ENCODE measurements around the gene ZNF805.
"Not testable (repeated sequence)": the region's sequence is repeated elsewhere in the genome, so short reads cannot be mapped to it uniquely, and the experiment has no call there.

The ZNF805 gene

GRCh38 chr19:57263244-57263741 is 22.9 kb downstream of the ZNF805 start:
- Histone ChIP-seq H2AFZ (ENCODE audit: low read length, unreplicated experiment) (no peak overlapping the region), H3K36me3 (ENCODE audit: insufficient read depth, low read length) (no peaks in the 10 kb centered on the region; the same call in 1 of the 2 replicates), H3K4me1 (ENCODE audit: control insufficient read depth, insufficient read depth, low read length, unreplicated experiment) (no peaks in the 10 kb centered on the region), H3K27me3 (ENCODE audit: insufficient read depth, low read length) (no peaks in the 10 kb centered on the region), H3K4me3 (ENCODE audit: low read depth, low read length) (no peak overlapping the region), H3K27ac (ENCODE audit: low read depth, low read length) (no peak overlapping the region), H3K79me2 (ENCODE audit: control insufficient read depth, insufficient read depth, low read length, unreplicated experiment) (no peaks in the 10 kb centered on the region)

GRCh38 chr19:57267291-57267690 is 26.9 kb downstream of the ZNF805 start:
- Histone ChIP-seq H3K4me1 (ENCODE audit: control insufficient read depth, insufficient read depth, low read length, unreplicated experiment) (peaks cover 6% of the 10 kb centered on the region), H2AFZ (ENCODE audit: low read length, unreplicated experiment) (no peak overlapping the region), H3K27ac (ENCODE audit: low read depth, low read length) (no peak overlapping the region), H3K79me2 (ENCODE audit: control insufficient read depth, insufficient read depth, low read length, unreplicated experiment) (no peaks in the 10 kb centered on the region), H3K27me3 (ENCODE audit: insufficient read depth, low read length) (no peaks in the 10 kb centered on the region), H3K36me3 (ENCODE audit: insufficient read depth, low read length) (no peaks in the 10 kb centered on the region), H3K4me3 (ENCODE audit: low read depth, low read length) (no peak overlapping the region)

GRCh38 chr19:57269515-57270250 is 29.3 kb downstream of the ZNF805 start:
- H3K27me3 ChIP-seq (ENCODE audit: insufficient read depth, low read length) = no peaks in the 10 kb centered on the region
- no peak overlapping the region for H2AFZ ChIP-seq (ENCODE audit: low read length, unreplicated experiment)
- H3K36me3 ChIP-seq (ENCODE audit: insufficient read depth, low read length) = no peaks in the 10 kb centered on the region
- no peak overlapping the region for H3K4me3 ChIP-seq (ENCODE audit: low read depth, low read length)
- H3K4me1 ChIP-seq (ENCODE audit: control insufficient read depth, insufficient read depth, low read length, unreplicated experiment) = peaks cover 6% of the 10 kb centered on the region
- no peak overlapping the region for H3K27ac ChIP-seq (ENCODE audit: low read depth, low read length)
- no peaks in the 10 kb centered on the region for H3K79me2 ChIP-seq (ENCODE audit: control insufficient read depth, insufficient read depth, low read length, unreplicated experiment)

GRCh38 chr19:57271280-57271679 is 30.8 kb downstream of the ZNF805 start:
- Histone ChIP-seq H2AFZ (ENCODE audit: low read length, unreplicated experiment) (no peak overlapping the region), H3K4me3 (ENCODE audit: low read depth, low read length) (no peak overlapping the region), H3K27ac (ENCODE audit: low read depth, low read length) (no peak overlapping the region), H3K79me2 (ENCODE audit: control insufficient read depth, insufficient read depth, low read length, unreplicated experiment) (no peaks in the 10 kb centered on the region), H3K4me1 (ENCODE audit: control insufficient read depth, insufficient read depth, low read length, unreplicated experiment) (peaks cover 6% of the 10 kb centered on the region), H3K36me3 (ENCODE audit: insufficient read depth, low read length) (no peaks in the 10 kb centered on the region), H3K27me3 (ENCODE audit: insufficient read depth, low read length) (no peaks in the 10 kb centered on the region)

GRCh38 chr19:57273014-57273413 is 32.6 kb downstream of the ZNF805 start:
- Histone ChIP-seq H3K36me3 (ENCODE audit: insufficient read depth, low read length) (no peaks in the 10 kb centered on the region), H3K79me2 (ENCODE audit: control insufficient read depth, insufficient read depth, low read length, unreplicated experiment) (no peaks in the 10 kb centered on the region), H2AFZ (ENCODE audit: low read length, unreplicated experiment) (no peak overlapping the region), H3K4me3 (ENCODE audit: low read depth, low read length) (no peak overlapping the region), H3K27me3 (ENCODE audit: insufficient read depth, low read length) (no peaks in the 10 kb centered on the region), H3K4me1 (ENCODE audit: control insufficient read depth, insufficient read depth, low read length, unreplicated experiment) (peaks cover 6% of the 10 kb centered on the region), H3K27ac (ENCODE audit: low read depth, low read length) (no peak overlapping the region)

- Histone ChIP-seq H3K27ac (ENCODE audit: low read depth, low read length) (no peak overlapping the region), H3K79me2 (ENCODE audit: control insufficient read depth, insufficient read depth, low read length, unreplicated experiment) (peaks cover 9% of the 10 kb centered on the region), H2AFZ (ENCODE audit: low read length, unreplicated experiment) (no peak overlapping the region), H3K4me3 (ENCODE audit: low read depth, low read length) (no peak overlapping the region), H3K4me1 (ENCODE audit: control insufficient read depth, insufficient read depth, low read length, unreplicated experiment) (peaks cover 3% of the 10 kb centered on the region), H3K27me3 (ENCODE audit: insufficient read depth, low read length) (no peaks in the 10 kb centered on the region), H3K36me3 (ENCODE audit: insufficient read depth, low read length) (no peaks in the 10 kb centered on the region)
These were observed 36.0 kb downstream of the ZNF805 start for GRCh38 chr19:57276430-57276829.

- peaks cover 13% of the 10 kb centered on the region for H3K4me1 ChIP-seq (ENCODE audit: control insufficient read depth, insufficient read depth, low read length, unreplicated experiment)
These were observed 38.0 kb downstream of the ZNF805 start for GRCh38 chr19:57278481-57278880.

GRCh38 chr19:57279418-57280164 is 39.2 kb downstream of the ZNF805 start:
- H3K79me2 ChIP-seq (ENCODE audit: control insufficient read depth, insufficient read depth, low read length, unreplicated experiment) = peaks cover 37% of the 10 kb centered on the region
- H3K36me3 ChIP-seq (ENCODE audit: insufficient read depth, low read length) = no peaks in the 10 kb centered on the region
- peak overlapping the region; percentile 86 for H3K4me3 ChIP-seq (ENCODE audit: low read depth, low read length)
- peak overlapping the region; percentile 95 for H3K27ac ChIP-seq (ENCODE audit: low read depth, low read length)
- H2AFZ ChIP-seq (ENCODE audit: low read length, unreplicated experiment) = peak overlapping the region; percentile 70
- H3K4me1 ChIP-seq (ENCODE audit: control insufficient read depth, insufficient read depth, low read length, unreplicated experiment) = peaks cover 13% of the 10 kb centered on the region
- H3K27me3 ChIP-seq (ENCODE audit: insufficient read depth, low read length) = no peaks in the 10 kb centered on the region

More at GRCh38 chr19:57278481-57278880, 38.0 kb downstream of the ZNF805 start:
- not testable (repeated sequence) for H3K27me3 ChIP-seq (ENCODE audit: insufficient read depth, low read length); H3K36me3 ChIP-seq (ENCODE audit: insufficient read depth, low read length); H2AFZ ChIP-seq (ENCODE audit: low read length, unreplicated experiment); H3K4me3 ChIP-seq (ENCODE audit: low read depth, low read length)
- H3K27ac ChIP-seq (ENCODE audit: low read depth, low read length) = peak overlapping the region; percentile 95; the same call in 1 of the 2 replicates
- H3K79me2 ChIP-seq (ENCODE audit: control insufficient read depth, insufficient read depth, low read length, unreplicated experiment) = peaks cover 27% of the 10 kb centered on the region

GRCh38 chr19:57280165-57280961 is 39.9 kb downstream of the ZNF805 start, which contains the start of gene ZNF460:
Gene ZNF460, plus strand, starts transcription at chr19:57280485. Its CDS starts 322 bp downstream, at chr19:57280807.
- Histone ChIP-seq H3K4me3 (ENCODE audit: low read depth, low read length) (peak within 1 kb of the TSS; percentile 86), H3K79me2 (ENCODE audit: control insufficient read depth, insufficient read depth, low read length, unreplicated experiment) (peaks cover 43% of the 10 kb centered on the region), H3K4me1 (ENCODE audit: control insufficient read depth, insufficient read depth, low read length, unreplicated experiment) (peaks cover 13% of the 10 kb centered on the region), H3K36me3 (ENCODE audit: insufficient read depth, low read length) (peaks cover 3% of the 10 kb centered on the region), H3K27ac (ENCODE audit: low read depth, low read length) (peak within 1 kb of the TSS; percentile 95), H2AFZ (ENCODE audit: low read length, unreplicated experiment) (peak within 1 kb of the TSS; percentile 70), H3K27me3 (ENCODE audit: insufficient read depth, low read length) (no peaks in the 10 kb centered on the region)

GRCh38 chr19:57280962-57281400 is 40.5 kb downstream of the ZNF805 start:
- Histone ChIP-seq H3K36me3 (ENCODE audit: insufficient read depth, low read length) (peaks cover 7% of the 10 kb centered on the region), H3K27me3 (ENCODE audit: insufficient read depth, low read length) (no peaks in the 10 kb centered on the region), H3K4me3 (ENCODE audit: low read depth, low read length) (peak overlapping the region; percentile 86), H2AFZ (ENCODE audit: low read length, unreplicated experiment) (no peak overlapping the region), H3K4me1 (ENCODE audit: control insufficient read depth, insufficient read depth, low read length, unreplicated experiment) (peaks cover 13% of the 10 kb centered on the region), H3K27ac (ENCODE audit: low read depth, low read length) (peak overlapping the region; percentile 95), H3K79me2 (ENCODE audit: control insufficient read depth, insufficient read depth, low read length, unreplicated experiment) (peaks cover 49% of the 10 kb centered on the region)

Data from ACC112 (cell line).